NCI-H526 treated with DMSO at 0.1 percent for 48 hours (cell line): ENCODE measurements around the gene TSKS.

Experiments
- DNase-seq: peaks from one replicate; lab custom pipeline; 2025; lab: John Stamatoyannopoulos, UW

Gene TSKS

GRCh38 chr19:49713236-49713845, 49.8 kb downstream of the TSKS start:
- DNase-seq, result no peak

DNA sequence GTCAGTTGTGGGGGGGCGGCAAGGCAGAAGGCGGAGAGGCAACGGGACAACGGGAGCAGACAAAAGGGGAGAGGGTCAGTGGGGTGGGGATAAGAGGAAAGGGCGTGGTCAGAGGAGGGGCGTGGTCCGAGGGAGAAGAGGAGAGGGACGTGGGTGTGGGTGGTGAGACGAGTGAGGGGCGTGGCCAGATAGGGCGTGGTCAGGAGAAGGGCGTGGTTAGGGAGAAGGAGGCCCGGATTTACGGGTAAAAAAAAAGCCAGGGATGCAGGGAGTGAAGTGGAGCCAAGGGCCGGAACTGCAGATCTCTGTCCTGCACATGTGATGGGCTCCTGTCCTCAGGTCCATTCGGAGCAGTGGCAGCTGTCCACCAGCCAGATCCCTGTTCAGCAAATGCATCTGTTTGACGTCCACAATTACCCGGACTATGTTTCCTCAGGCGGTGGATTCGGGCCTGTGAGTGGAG, 50.7 kb downstream of the TSKS start:
- DNase-seq, result no peak

DNA sequence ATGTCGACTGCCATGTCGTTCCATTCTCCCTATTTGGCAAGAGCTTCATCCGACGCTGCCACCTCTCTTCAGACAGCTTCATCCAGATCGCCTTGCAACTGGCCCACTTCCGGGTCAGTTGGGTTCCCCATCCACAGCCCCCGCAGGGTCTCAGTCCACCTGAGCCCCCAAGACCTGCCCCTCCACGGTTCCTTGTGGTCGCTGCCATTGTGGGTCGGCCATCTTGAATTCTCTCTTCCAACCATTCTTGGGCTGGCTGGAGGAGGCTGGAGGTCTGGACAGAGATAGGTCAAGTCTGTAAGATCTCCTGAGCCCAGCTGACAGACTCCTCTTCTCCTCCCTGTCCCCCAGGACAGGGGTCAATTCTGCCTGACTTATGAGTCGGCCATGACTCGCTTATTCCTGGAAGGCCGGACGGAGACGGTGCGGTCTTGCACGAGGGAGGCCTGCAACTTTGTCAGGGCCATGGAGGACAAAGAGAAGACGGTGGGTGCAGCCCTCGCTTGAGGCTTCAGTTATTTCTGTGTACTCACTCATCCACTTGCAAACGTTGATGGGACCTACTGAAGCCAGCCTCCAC, 52.6 kb downstream of the TSKS start:
- no peak for DNase-seq

- DNase-seq, result no peak
Measured at GRCh38 chr19:49705919-49706318, 57.2 kb downstream of the TSKS start.

GRCh38 chr19:49704888-49705642, 58.0 kb downstream of the TSKS start:
- no peak for DNase-seq

DNA sequence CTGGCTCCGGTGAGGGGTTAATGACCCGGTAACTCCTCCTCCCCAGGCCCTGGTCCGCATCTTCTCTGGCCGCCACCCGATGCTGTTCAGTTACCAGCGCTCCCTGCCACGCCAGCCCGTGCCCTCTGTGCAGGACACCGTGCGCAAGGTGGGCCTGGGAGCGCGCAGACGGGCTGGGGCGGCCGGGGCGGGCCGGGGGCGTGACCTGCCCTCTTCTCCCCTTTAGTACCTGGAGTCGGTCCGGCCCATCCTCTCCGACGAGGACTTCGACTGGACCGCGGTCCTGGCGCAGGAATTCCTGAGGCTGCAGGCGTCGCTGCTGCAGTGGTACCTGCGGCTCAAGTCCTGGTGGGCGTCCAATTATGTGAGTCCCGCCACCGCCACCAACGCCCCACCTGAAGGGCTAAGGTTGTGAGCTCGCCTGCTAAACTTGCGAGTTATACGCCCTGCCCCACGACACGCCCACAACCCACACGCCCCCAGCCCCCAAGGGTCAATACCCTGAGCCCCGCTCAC, 61.8 kb downstream of the TSKS start:
- no peak for DNase-seq

DNA sequence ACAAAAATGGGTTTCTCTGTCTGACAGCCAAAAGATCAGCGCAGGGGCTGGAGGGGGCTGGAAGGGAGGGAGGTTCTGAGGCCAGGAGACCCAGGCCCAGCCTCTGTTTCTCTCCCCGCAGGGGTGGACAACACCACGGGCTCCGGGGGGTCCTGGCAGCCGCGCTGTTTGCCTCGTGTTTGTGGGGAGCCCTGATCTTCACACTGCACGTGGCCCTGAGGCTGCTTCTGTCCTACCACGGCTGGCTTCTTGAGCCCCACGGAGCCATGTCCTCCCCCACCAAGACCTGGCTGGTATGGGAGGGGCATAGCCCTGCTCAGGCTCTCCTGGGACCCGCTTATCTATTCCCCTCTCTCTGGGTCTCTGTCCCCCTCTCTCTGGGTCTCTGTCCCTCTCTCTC, 62.5 kb downstream of the TSKS start:
- no peak for DNase-seq

DNA sequence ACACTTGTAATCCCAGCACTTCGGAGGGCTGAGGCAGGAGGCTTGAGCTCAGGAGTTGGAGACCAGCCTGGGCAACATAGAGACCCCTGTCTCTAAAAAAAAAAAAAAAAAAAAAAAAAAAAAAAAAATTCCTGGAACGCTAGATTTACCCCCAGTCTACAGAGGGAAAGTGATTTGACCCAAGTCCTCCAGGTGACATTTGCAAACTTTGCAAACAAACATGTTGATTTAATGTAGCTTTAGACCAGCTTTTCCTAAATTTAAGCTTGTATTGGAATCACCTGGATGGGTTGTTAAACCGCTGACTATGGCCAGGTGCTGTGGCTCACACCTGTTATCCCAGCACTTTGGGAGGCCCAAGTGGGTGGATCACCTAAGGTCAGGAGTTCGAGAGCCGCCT, 63.7 kb downstream of the TSKS start:
- no peak for DNase-seq

DNA sequence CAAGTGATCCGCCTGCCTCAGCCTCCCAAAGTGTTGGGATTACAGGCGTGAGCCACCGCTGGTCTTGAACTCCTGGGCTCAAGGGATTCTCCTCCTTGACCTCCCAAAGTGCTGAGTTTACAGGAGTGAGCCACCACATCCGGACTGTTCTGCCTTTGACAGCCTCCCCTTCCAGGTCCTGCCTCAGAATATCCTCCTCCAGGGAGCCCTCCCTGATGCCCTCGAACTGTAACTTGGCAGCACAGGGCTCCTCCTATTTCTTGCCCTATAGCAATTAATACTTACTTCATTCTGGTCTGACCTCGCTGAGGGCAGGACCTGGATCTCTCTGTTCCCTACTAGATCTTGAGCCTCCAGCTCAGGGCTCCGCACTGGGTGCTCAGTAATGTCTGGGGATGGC, 66.2 kb downstream of the TSKS start:
- no peak for DNase-seq

GRCh38 chr19:49696115-49696514, 67.0 kb downstream of the TSKS start:
- DNase-seq, result no peak

- DNase-seq, result no peak
Measured at GRCh38 chr19:49692147-49692506, 71.0 kb downstream of the TSKS start.

GRCh38 chr19:49691243-49692146, 71.6 kb downstream of the TSKS start:
- DNase-seq, result peak; percentile 8

DNA sequence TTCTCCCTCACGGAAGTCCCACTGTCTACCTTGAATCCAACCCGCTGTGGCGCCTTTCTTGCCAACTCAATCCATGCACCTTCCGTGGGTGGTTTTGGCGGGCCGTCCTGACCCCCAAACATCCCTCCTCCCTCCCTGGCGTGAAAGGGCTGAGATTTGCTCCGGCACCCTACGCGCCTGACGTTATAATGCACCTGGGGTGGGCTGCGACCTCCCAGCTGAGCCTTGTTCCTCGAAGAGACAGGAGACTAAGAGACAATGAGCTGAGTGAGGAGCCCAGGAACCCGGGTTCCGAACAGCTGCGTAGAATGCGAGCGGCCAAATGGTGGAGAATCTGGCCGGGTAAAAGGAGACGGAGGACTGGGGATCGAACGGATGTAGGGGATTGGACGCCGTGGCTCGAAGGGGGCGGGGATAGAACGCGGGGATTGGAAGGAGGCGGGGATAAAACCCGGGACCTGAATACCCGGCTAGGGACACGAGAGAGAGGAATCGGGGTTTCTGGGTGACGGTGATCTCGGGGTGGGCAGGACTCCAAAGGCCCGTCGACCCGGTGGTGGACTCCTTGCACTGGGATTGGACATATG, 72.4 kb downstream of the TSKS start, which contains the start of gene CPT1C:
TSS of gene CPT1C (plus strand) at position 461 of the 587 bp plus-strand sequence. CDS start 1,137 bp downstream, outside the sequence.
- DNase-seq, result peak; percentile 80

GRCh38 chr19:49690079-49690655, 72.9 kb downstream of the TSKS start:
- DNase-seq, result peak; percentile 47
